HG03064 (cell line): Measurements from ENCODE around the gene CLCC1.
"Not testable (repeated sequence)": the region's sequence is repeated elsewhere in the genome, so short reads cannot be mapped to it uniquely, and the experiment has no call there.

Source experiments
- ATAC-seq: cut with Tn5 transposase; IDR thresholded peaks from one replicate; pipeline ENCODE4 v1.9.1; 2021; ENCODE audit warnings: low read depth; ENCODE audit not compliant: unreplicated experiment

The CLCC1 gene

GRCh38 chr1:108963052-108963686 lies at the start of gene CLCC1:
Gene CLCC1, minus strand, starts transcription at chr1:108963484. Its CDS starts 13,047 bp downstream, at chr1:108950437.
- ATAC-seq = peak; percentile 93

GRCh38 chr1:109011335-109011734 lies 48.1 kb upstream of the CLCC1 start:
- ATAC-seq = no peak

- ATAC-seq = not testable (repeated sequence)
These were observed 33.3 kb upstream of the CLCC1 start for GRCh38 chr1:108996622-108997021.

GRCh38 chr1:108983114-108983513 lies 19.8 kb upstream of the CLCC1 start:
- ATAC-seq = no peak

GRCh38 chr1:108976658-108977057 lies 13.4 kb upstream of the CLCC1 start:
- ATAC-seq = no peak

GRCh38 chr1:108972951-108973350 lies 9.7 kb upstream of the CLCC1 start:
- no peak for ATAC-seq

GRCh38 chr1:108969346-108969745 lies 6.1 kb upstream of the CLCC1 start:
- no peak for ATAC-seq

- peak; percentile 34 for ATAC-seq
These were observed 618 bp downstream of the CLCC1 start for GRCh38 chr1:108962681-108963051.

GRCh38 chr1:108961752-108962486 lies 1.4 kb downstream of the CLCC1 start:
- no peak for ATAC-seq

GRCh38 chr1:108961198-108961597 lies 2.1 kb downstream of the CLCC1 start:
- no peak for ATAC-seq

- no peak for ATAC-seq
These were observed 2.6 kb downstream of the CLCC1 start for GRCh38 chr1:108960719-108961118.

- no peak for ATAC-seq
These were observed 5.4 kb downstream of the CLCC1 start for GRCh38 chr1:108957888-108958287.

- ATAC-seq = no peak
These were observed 7.4 kb downstream of the CLCC1 start for GRCh38 chr1:108955881-108956280.

GRCh38 chr1:108955111-108955510 lies 8.2 kb downstream of the CLCC1 start:
- no peak for ATAC-seq

- ATAC-seq = no peak
These were observed 9.8 kb downstream of the CLCC1 start for GRCh38 chr1:108953452-108953851.

- ATAC-seq = no peak
These were observed 12.0 kb downstream of the CLCC1 start for GRCh38 chr1:108951242-108951641.

GRCh38 chr1:108949044-108949443 lies 14.2 kb downstream of the CLCC1 start:
- ATAC-seq = no peak

- no peak for ATAC-seq
These were observed 15.3 kb downstream of the CLCC1 start for GRCh38 chr1:108947871-108948525.

GRCh38 chr1:108936170-108936569 lies 27.1 kb downstream of the CLCC1 start:
- ATAC-seq = no peak

GRCh38 chr1:108933944-108934343 lies 29.3 kb downstream of the CLCC1 start:
- no peak for ATAC-seq

- ATAC-seq = not testable (repeated sequence)
These were observed 35.7 kb downstream of the CLCC1 start for GRCh38 chr1:108927565-108927964.

- no peak for ATAC-seq
These were observed 37.4 kb downstream of the CLCC1 start for GRCh38 chr1:108925920-108926319.
